OCI-LY1 (cell line): Measurements from ENCODE around the gene CARS1.

Source experiments
- H2AFZ ChIP-seq: fragments of 200-600 bp; sonication (generic), shearing (Covaris generic); 2 replicates; pipeline ENCODE4 v1.6.0; 2014; ENCODE audit warnings: antibody characterized with exemption, mild to moderate bottlenecking, low read length
- H3F3A ChIP-seq: fragments of 200-600 bp; sonication (generic), shearing (Covaris generic); 2 replicates; pipeline ENCODE4 v1.6.0; 2014; ENCODE audit warnings: mild to moderate bottlenecking, antibody characterized with exemption, low read length, moderate library complexity; ENCODE audit not compliant: insufficient read depth
- H3K27ac ChIP-seq: fragments of 200-600 bp; sonication (generic); 2 replicates; pipeline ENCODE4 v1.5.1; 2014; ENCODE audit warnings: low read length, mixed run types, mild to moderate bottlenecking, low read depth; ENCODE audit not compliant: poor library complexity, severe bottlenecking
- H3K27me3 ChIP-seq: fragments of 200-600 bp; sonication (generic); 2 replicates; pipeline ENCODE4 v1.6.0; 2014; ENCODE audit warnings: antibody characterized with exemption, mild to moderate bottlenecking, low read length, moderate library complexity; ENCODE audit not compliant: insufficient read depth
- H3K36me3 ChIP-seq: fragments of 200-600 bp; sonication (generic); 2 replicates; pipeline ENCODE4 v1.6.1; 2014; ENCODE audit warnings: mild to moderate bottlenecking, antibody characterized with exemption, low read length, moderate library complexity, mixed read lengths; ENCODE audit not compliant: insufficient read depth
- H3K4me1 ChIP-seq: fragments of 200-600 bp; sonication (generic); 2 replicates; pipeline ENCODE4 v1.5.1; 2014; ENCODE audit warnings: mild to moderate bottlenecking, low read length, moderate library complexity; ENCODE audit not compliant: insufficient read depth, severe bottlenecking
- H3K4me2 ChIP-seq: fragments of 200-600 bp; sonication (generic), shearing (Covaris generic); 2 replicates; pipeline ENCODE4 v1.6.1; 2014; ENCODE audit warnings: low read length
- H3K4me3 ChIP-seq: fragments of 200-600 bp; sonication (generic); 2 replicates; pipeline ENCODE4 v1.5.1; 2014; ENCODE audit warnings: low read length, low read depth, mild to moderate bottlenecking, mixed read lengths; ENCODE audit not compliant: poor library complexity, severe bottlenecking
- H3K79me2 ChIP-seq: fragments of 200-600 bp; shearing (Covaris generic); 2 replicates; pipeline ENCODE4 v1.6.1; 2016; ENCODE audit warnings: mixed run types, low read length, mixed read lengths; ENCODE audit not compliant: insufficient read depth
- H3K9ac ChIP-seq: fragments of 200-600 bp; sonication (generic), shearing (Covaris generic); 2 replicates; pipeline ENCODE4 v1.6.1; 2014; ENCODE audit warnings: mild to moderate bottlenecking, low read length, mixed read lengths
- H3K9me2 ChIP-seq: fragments of 200-600 bp; sonication (generic), shearing (Covaris generic); 2 replicates; pipeline ENCODE4 v1.6.1; 2014; ENCODE audit warnings: low read depth, mild to moderate bottlenecking, low read length, mixed read lengths
- H3K9me3 ChIP-seq: fragments of 200-600 bp; shearing (Covaris generic); 2 replicates; pipeline ENCODE4 v1.6.1; 2014; ENCODE audit warnings: low read length, mixed read lengths
- H4K20me1 ChIP-seq: fragments of 200-600 bp; sonication (generic), shearing (Covaris generic); 2 replicates; pipeline ENCODE4 v1.6.0; 2016; ENCODE audit warnings: mild to moderate bottlenecking, low read length; ENCODE audit not compliant: insufficient read depth
- EZH2 ChIP-seq: fragments of 200-600 bp; sonication (generic), shearing (Covaris generic); IDR thresholded peaks from 2 replicates; pipeline ENCODE4 v1.8.0; 2017; ENCODE audit warnings: borderline replicate concordance, mixed run types, mild to moderate bottlenecking, antibody characterized with exemption, low read length, moderate library complexity, mixed read lengths
- TF ChIP-seq, protein P1 (sequence below): fragments of 200-600 bp; sonication (generic), shearing (Covaris generic); IDR thresholded peaks from 2 replicates; pipeline ENCODE4 v1.5.1; 2017; ENCODE audit warnings: mild to moderate bottlenecking, antibody characterized with exemption, low read length, moderate library complexity, mixed read lengths

CARS1 gene

DNA sequence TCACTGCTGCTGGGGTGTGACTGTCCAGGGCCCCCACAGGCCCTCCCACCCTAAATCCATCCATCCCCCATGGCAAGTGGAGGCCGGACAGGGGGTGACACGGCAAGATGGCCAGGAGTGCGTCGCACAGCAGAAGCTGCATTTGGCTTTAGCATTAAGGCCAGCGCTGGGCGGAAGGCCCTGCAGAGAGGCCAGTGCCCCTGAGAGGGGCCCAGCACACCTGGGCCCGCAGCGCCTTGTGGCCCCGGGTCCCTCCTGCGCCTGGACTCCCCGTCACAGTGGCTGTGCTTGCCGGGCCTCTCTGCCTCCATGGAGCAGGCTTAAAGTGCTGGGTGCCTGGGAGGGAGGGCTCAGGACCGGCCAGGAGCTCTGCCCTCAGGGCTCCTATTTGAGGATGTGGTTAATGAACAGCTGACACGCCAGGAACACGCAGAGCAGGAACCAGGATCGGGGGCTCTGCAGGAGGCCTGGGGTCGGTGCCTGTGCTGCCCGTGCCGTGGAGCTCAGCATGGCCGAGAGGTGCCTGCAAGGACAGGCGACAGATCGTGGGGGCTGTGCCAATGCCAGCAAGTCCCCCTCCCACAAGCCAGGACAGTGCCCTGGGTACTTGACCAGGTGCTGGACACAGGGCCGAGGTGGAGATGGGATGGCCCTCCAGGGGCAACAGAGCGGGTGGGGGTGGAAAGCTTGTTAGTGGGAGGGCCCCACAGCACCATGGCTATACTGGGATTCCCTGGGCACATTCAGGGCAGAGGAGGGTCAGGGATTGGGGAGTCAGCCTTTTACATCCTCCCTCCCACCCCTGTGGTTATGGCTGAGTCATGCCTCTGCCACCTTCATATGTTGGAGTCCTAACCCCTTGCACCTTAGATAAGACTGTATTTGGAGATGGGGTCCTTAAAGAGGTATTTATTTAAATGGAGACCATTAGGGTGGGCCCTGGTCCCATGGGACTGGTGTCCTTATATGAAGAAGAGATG, 30.9 kb upstream of the CARS1 start:
- H3K9ac ChIP-seq: no peak overlapping the region
- H4K20me1 ChIP-seq: no peaks in the 10 kb centered on the region
- no peaks in the 10 kb centered on the region for H3K9me3 ChIP-seq
- no peaks in the 10 kb centered on the region for H3K79me2 ChIP-seq
- no peaks in the 10 kb centered on the region for H3K4me1 ChIP-seq
- TF ChIP-seq EZH2: no peak
- TF ChIP-seq, protein P1, sequence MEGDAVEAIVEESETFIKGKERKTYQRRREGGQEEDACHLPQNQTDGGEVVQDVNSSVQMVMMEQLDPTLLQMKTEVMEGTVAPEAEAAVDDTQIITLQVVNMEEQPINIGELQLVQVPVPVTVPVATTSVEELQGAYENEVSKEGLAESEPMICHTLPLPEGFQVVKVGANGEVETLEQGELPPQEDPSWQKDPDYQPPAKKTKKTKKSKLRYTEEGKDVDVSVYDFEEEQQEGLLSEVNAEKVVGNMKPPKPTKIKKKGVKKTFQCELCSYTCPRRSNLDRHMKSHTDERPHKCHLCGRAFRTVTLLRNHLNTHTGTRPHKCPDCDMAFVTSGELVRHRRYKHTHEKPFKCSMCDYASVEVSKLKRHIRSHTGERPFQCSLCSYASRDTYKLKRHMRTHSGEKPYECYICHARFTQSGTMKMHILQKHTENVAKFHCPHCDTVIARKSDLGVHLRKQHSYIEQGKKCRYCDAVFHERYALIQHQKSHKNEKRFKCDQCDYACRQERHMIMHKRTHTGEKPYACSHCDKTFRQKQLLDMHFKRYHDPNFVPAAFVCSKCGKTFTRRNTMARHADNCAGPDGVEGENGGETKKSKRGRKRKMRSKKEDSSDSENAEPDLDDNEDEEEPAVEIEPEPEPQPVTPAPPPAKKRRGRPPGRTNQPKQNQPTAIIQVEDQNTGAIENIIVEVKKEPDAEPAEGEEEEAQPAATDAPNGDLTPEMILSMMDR: no peak
- H3K36me3 ChIP-seq: no peaks in the 10 kb centered on the region
- no peaks in the 10 kb centered on the region for H3F3A ChIP-seq
- no peak overlapping the region for H2AFZ ChIP-seq
- no peak overlapping the region for H3K27ac ChIP-seq
- H3K27me3 ChIP-seq: no peaks in the 10 kb centered on the region
- no peaks in the 10 kb centered on the region for H3K9me2 ChIP-seq
- H3K4me2 ChIP-seq: no peak overlapping the region
- no peak overlapping the region for H3K4me3 ChIP-seq

DNA sequence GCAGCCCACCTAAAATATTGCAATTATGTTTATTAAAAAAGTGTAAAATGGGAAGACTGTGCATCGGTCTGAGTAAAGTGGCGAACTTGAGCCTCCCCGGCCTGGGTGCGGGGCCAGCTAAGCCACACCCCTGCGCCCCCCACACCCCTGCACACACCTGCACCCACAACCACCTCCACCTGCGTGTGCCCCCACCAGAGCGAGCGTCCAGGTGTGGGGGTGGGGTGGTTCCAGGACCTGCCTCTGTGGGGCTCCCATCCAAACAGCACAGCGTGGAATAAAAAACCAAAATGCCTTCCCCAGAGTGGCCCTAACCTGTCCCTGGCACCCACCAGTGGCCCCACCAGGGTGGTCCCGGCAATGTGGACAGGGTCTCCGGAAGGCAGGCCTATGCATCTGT, 30.1 kb upstream of the CARS1 start:
- H3K79me2 ChIP-seq: no peaks in the 10 kb centered on the region
- no peak overlapping the region for H3K4me3 ChIP-seq
- H3K9me2 ChIP-seq: no peaks in the 10 kb centered on the region
- H3K36me3 ChIP-seq: no peaks in the 10 kb centered on the region
- no peaks in the 10 kb centered on the region for H3K9me3 ChIP-seq
- H3K27me3 ChIP-seq: no peaks in the 10 kb centered on the region
- H3K27ac ChIP-seq: no peak overlapping the region
- H4K20me1 ChIP-seq: no peaks in the 10 kb centered on the region
- no peaks in the 10 kb centered on the region for H3F3A ChIP-seq
- no peak overlapping the region for H3K9ac ChIP-seq
- no peak overlapping the region for H2AFZ ChIP-seq
- H3K4me2 ChIP-seq: no peak overlapping the region
- no peak for TF ChIP-seq EZH2
- TF ChIP-seq, protein P1: no peak
- no peaks in the 10 kb centered on the region for H3K4me1 ChIP-seq

DNA sequence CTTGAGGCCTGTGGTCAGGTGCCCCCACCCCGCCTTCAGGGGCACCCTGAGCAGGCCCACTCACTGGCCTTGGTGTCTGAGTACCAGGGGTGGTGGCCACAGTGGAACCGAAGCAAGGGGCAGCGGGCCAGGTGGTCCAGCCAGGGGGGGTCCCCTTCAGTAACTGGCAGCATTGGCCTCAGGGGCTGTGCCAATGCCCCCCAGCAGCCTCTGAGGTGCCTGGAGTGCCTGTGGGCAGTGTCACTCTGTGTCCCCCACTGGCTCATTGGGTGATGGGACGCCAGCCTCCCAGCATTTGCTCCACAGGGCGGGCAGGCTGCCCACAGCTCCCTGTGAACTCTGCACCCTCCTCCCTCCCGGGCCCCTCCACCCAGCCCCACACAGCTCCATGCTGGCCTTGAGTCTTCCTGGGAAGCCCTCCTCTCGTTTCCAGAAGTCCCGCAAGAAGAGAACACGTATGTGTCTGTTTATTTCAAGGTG, 29.5 kb upstream of the CARS1 start:
- H3K27me3 ChIP-seq: no peaks in the 10 kb centered on the region
- H3K4me2 ChIP-seq: no peak overlapping the region
- no peak overlapping the region for H3K4me3 ChIP-seq
- no peaks in the 10 kb centered on the region for H3K4me1 ChIP-seq
- H3K27ac ChIP-seq: no peak overlapping the region
- no peaks in the 10 kb centered on the region for H3K79me2 ChIP-seq
- H3F3A ChIP-seq: no peaks in the 10 kb centered on the region
- no peaks in the 10 kb centered on the region for H3K9me3 ChIP-seq
- H3K36me3 ChIP-seq: no peaks in the 10 kb centered on the region
- H2AFZ ChIP-seq: no peak overlapping the region
- no peak overlapping the region for H3K9ac ChIP-seq
- TF ChIP-seq EZH2: no peak
- TF ChIP-seq, protein P1: no peak
- H3K9me2 ChIP-seq: no peaks in the 10 kb centered on the region
- H4K20me1 ChIP-seq: no peaks in the 10 kb centered on the region
